Astrocyte (in vitro differentiated cells and primary cell): Measurements from ENCODE around the gene NTM. TPM values are rescaled to one million over a fixed set of nuclear protein-coding genes. Genes with fewer than 3 reads are reported as not detected.

Source experiments
- DNase-seq: peaks from one replicate; pipeline ENCODE4 v3.0.0-alpha.2; 2010; ENCODE audit warnings: low read depth
- FAIRE-seq: peaks from 2 replicates; lab custom pipeline; 2011; peaks lifted over from hg19 to GRCh38; lab: Jason Lieb, UNC
- H2AFZ ChIP-seq: 2 replicates; pipeline ENCODE4 v1.6.0; 2012; ENCODE audit warnings: low read depth, low read length, inconsistent platforms
- H3K27ac ChIP-seq: 2 replicates; pipeline ENCODE4 v1.5.1; 2011; ENCODE audit warnings: low read depth, low read length, inconsistent platforms
- H3K27me3 ChIP-seq: 2 replicates; pipeline ENCODE4 v1.6.0; 2011; ENCODE audit warnings: low read length, inconsistent platforms; ENCODE audit not compliant: insufficient read depth
- H3K36me3 ChIP-seq: 2 replicates; pipeline ENCODE4 v1.5.1; 2011; ENCODE audit warnings: low read length, inconsistent platforms; ENCODE audit not compliant: insufficient read depth
- H3K4me1 ChIP-seq: 2 replicates; pipeline ENCODE4 v1.5.1; 2011; ENCODE audit warnings: low read length, inconsistent platforms; ENCODE audit not compliant: insufficient read depth
- H3K4me2 ChIP-seq: 2 replicates; pipeline ENCODE4 v1.6.0; 2012; ENCODE audit warnings: low read length, inconsistent platforms
- H3K4me3 ChIP-seq: 2 replicates; pipeline ENCODE4 v1.5.1; 2011; ENCODE audit warnings: low read depth, mild to moderate bottlenecking, low read length, inconsistent platforms; ENCODE audit not compliant: insufficient read depth
- H3K79me2 ChIP-seq: 2 replicates; pipeline ENCODE4 v1.6.0; 2012; ENCODE audit warnings: mild to moderate bottlenecking, low read length, inconsistent platforms; ENCODE audit not compliant: insufficient read depth
- H3K9ac ChIP-seq: 2 replicates; pipeline ENCODE4 v1.6.0; 2012; ENCODE audit warnings: mild to moderate bottlenecking, low read length, inconsistent platforms
- H3K9me3 ChIP-seq: 2 replicates; pipeline ENCODE4 v1.5.1; 2012; ENCODE audit warnings: low read depth, mild to moderate bottlenecking, low read length, inconsistent platforms; ENCODE audit not compliant: insufficient read depth
- H4K20me1 ChIP-seq: 2 replicates; pipeline ENCODE4 v1.6.0; 2012; ENCODE audit warnings: low read length, inconsistent platforms; ENCODE audit not compliant: insufficient read depth
- H3K27ac Mint-ChIP-seq: one replicate; pipeline ENCODE4 v1.8.0; 2021; ENCODE audit warnings: mild to moderate bottlenecking, mixed read lengths; ENCODE audit not compliant: unreplicated experiment
- H3K27me3 Mint-ChIP-seq: one replicate; pipeline ENCODE4 v1.8.0; 2021; ENCODE audit warnings: low read depth, mixed read lengths; ENCODE audit not compliant: unreplicated experiment
- H3K36me3 Mint-ChIP-seq: one replicate; pipeline ENCODE4 v1.8.0; 2021; ENCODE audit warnings: low read depth, mixed read lengths; ENCODE audit not compliant: unreplicated experiment
- H3K4me1 Mint-ChIP-seq: one replicate; pipeline ENCODE4 v1.8.0; 2021; ENCODE audit warnings: low read depth, mixed read lengths; ENCODE audit not compliant: unreplicated experiment
- H3K4me3 Mint-ChIP-seq: one replicate; pipeline ENCODE4 v1.8.0; 2021; ENCODE audit warnings: mild to moderate bottlenecking, moderate library complexity, mixed read lengths; ENCODE audit not compliant: unreplicated experiment
- H3K9me3 Mint-ChIP-seq: one replicate; pipeline ENCODE4 v1.8.0; 2021; ENCODE audit warnings: mild to moderate bottlenecking, mixed read lengths; ENCODE audit not compliant: unreplicated experiment
- CTCF ChIP-seq: IDR thresholded peaks from 2 replicates; pipeline ENCODE4 v1.5.1; 2011; ENCODE audit warnings: low read depth, mild to moderate bottlenecking, inconsistent platforms, low read length, moderate library complexity; ENCODE audit not compliant: insufficient read depth
- EZH2 ChIP-seq: IDR thresholded peaks from 2 replicates; pipeline ENCODE4 v1.6.1; 2012; ENCODE audit warnings: mild to moderate bottlenecking, low read length, inconsistent platforms; ENCODE audit not compliant: insufficient read depth
- total RNA-seq: library from RNA; stranded (reverse); gene quantifications from 2 replicates; pipeline ENCODE4 v1.2.1, GENCODE V29; 2021

Gene NTM
- total RNA-seq, 1 donor from 2014 or later = 98.2 TPM

- DNase-seq = peak; percentile 86
- H3K9me3 Mint-ChIP-seq = peaks cover 2% of the 10 kb centered on the region
- peaks cover 21% of the 10 kb centered on the region for H4K20me1 ChIP-seq
- H3K9me3 ChIP-seq = no peaks in the 10 kb centered on the region
- no peaks in the 10 kb centered on the region for H3K27me3 Mint-ChIP-seq
- H3K4me2 ChIP-seq = peak overlapping the region; percentile 48
- no peak overlapping the region for H3K27ac ChIP-seq
- H3K4me1 Mint-ChIP-seq = peaks cover 11% of the 10 kb centered on the region
- no peaks in the 10 kb centered on the region for H3K36me3 ChIP-seq
- H2AFZ ChIP-seq = no peak overlapping the region
- FAIRE-seq = peak; percentile 84
- H3K27ac Mint-ChIP-seq = no peak overlapping the region
- no peak overlapping the region for H3K4me3 ChIP-seq
- no peak overlapping the region for H3K9ac ChIP-seq
- no peaks in the 10 kb centered on the region for H3K27me3 ChIP-seq
- TF ChIP-seq EZH2 = no peak
- TF ChIP-seq CTCF = no peak
- H3K4me3 Mint-ChIP-seq = no peak overlapping the region
- peaks cover 10% of the 10 kb centered on the region for H3K4me1 ChIP-seq
- peaks cover 22% of the 10 kb centered on the region for H3K36me3 Mint-ChIP-seq
- peaks cover 17% of the 10 kb centered on the region for H3K79me2 ChIP-seq
Measured at GRCh38 chr11:132234878-132235277, 864.5 kb downstream of the NTM start.

GRCh38 chr11:132237781-132238180, 867.4 kb downstream of the NTM start:
- no peaks in the 10 kb centered on the region for H3K27me3 Mint-ChIP-seq
- Histone ChIP-seq H2AFZ (no peak overlapping the region), H3K4me2 (no peak overlapping the region), H3K27ac (no peak overlapping the region), H3K9ac (no peak overlapping the region), H4K20me1 (peaks cover 27% of the 10 kb centered on the region), H3K4me1 (peaks cover 10% of the 10 kb centered on the region), H3K79me2 (no peaks in the 10 kb centered on the region), H3K4me3 (no peak overlapping the region), H3K27me3 (no peaks in the 10 kb centered on the region), H3K36me3 (no peaks in the 10 kb centered on the region), H3K9me3 (no peaks in the 10 kb centered on the region)
- DNase-seq (no peak), FAIRE-seq (no peak)
- H3K4me3 Mint-ChIP-seq = no peak overlapping the region
- peaks cover 11% of the 10 kb centered on the region for H3K4me1 Mint-ChIP-seq
- TF ChIP-seq EZH2 = no peak
- TF ChIP-seq CTCF = no peak
- H3K9me3 Mint-ChIP-seq = peaks cover 1% of the 10 kb centered on the region
- H3K27ac Mint-ChIP-seq = no peak overlapping the region
- H3K36me3 Mint-ChIP-seq = peaks cover 21% of the 10 kb centered on the region

- Mint-ChIP-seq H3K27ac (peak overlapping the region; percentile 17), H3K4me3 (no peak overlapping the region), H3K4me1 (peaks cover 11% of the 10 kb centered on the region), H3K36me3 (peaks cover 20% of the 10 kb centered on the region), H3K27me3 (no peaks in the 10 kb centered on the region), H3K9me3 (no peaks in the 10 kb centered on the region)
- no peaks in the 10 kb centered on the region for H3K36me3 ChIP-seq
- H3K4me2 ChIP-seq = no peak overlapping the region
- H3K9me3 ChIP-seq = no peaks in the 10 kb centered on the region
- no peak overlapping the region for H3K9ac ChIP-seq
- H3K4me3 ChIP-seq = no peak overlapping the region
- no peak overlapping the region for H3K27ac ChIP-seq
- DNase-seq (peak; percentile 29), FAIRE-seq (no peak)
- no peaks in the 10 kb centered on the region for H3K79me2 ChIP-seq
- TF ChIP-seq CTCF (no peak), EZH2 (no peak)
- H2AFZ ChIP-seq = no peak overlapping the region
- H4K20me1 ChIP-seq = peaks cover 28% of the 10 kb centered on the region
- H3K4me1 ChIP-seq = peaks cover 10% of the 10 kb centered on the region
- no peaks in the 10 kb centered on the region for H3K27me3 ChIP-seq
Measured at GRCh38 chr11:132238331-132238866, 868.0 kb downstream of the NTM start.
